Adrenal gland (tissue), 12 donors: Measurements from ENCODE around the gene NAV2. TPM values are rescaled to one million over a fixed set of nuclear protein-coding genes. Genes with fewer than 3 reads are reported as not detected.

ENCODE experiments used
- DNase-seq, 7 donors: peaks; one replicate each; pipeline ENCODE4 v3.0.0-alpha.2; 2019 to 2020
- H3K27ac ChIP-seq, 5 donors: fragments of 200-600 bp; sonication (generic) in 4 of 5; 1 replicate in 3 of 5; 2 replicates in 2 of 5; pipeline versions ENCODE4 v1.5.1 to v1.8.0; 2016 to 2020; ENCODE audit warnings: mild to moderate bottlenecking in 1 of 5
- H3K27me3 ChIP-seq: fragments of 200-600 bp; 2 replicates; pipeline ENCODE4 v1.8.0; 2021
- H3K36me3 ChIP-seq, 2 donors: fragments of 200-600 bp; replicated peaks in 1 of 2; 1 replicate in 1 of 2; 2 replicates in 1 of 2; pipeline versions ENCODE4 v1.5.1 to v1.8.0; 2018 to 2022
- H3K4me1 ChIP-seq, 2 donors: fragments of 200-600 bp; replicated peaks in 1 of 2; 1 replicate in 1 of 2; 2 replicates in 1 of 2; pipeline versions ENCODE4 v1.5.1 to v1.8.0; 2018 to 2021
- H3K4me3 ChIP-seq, 4 donors: fragments of 200-600 bp; sonication (generic) in 3 of 4; one replicate each; pipeline ENCODE4 v1.5.1; 2016 to 2018
- H3K9me3 ChIP-seq, 3 donors: fragments of 200-600 bp; sonication (generic) in 1 of 3; replicated peaks in 1 of 3; 1 replicate in 2 of 3; 2 replicates in 1 of 3; pipeline versions ENCODE4 v1.5.1 to v1.8.0; 2016 to 2021
- POLR2A ChIP-seq, 2 donors: fragments of 450-650 bp; IDR thresholded peaks; one replicate each; pipeline ENCODE4 v1.6.1; 2017; ENCODE audit warnings: antibody characterized with exemption in 2 of 2, mild to moderate bottlenecking in 2 of 2, moderate library complexity in 1 of 2
- WGBS, 4 donors: extraction: QIAGEN DNeasy Blood & Tissue Kit in 2 of 4; methylation state at CpG; one replicate each; pipeline versions ENCODE4 v1.1.5 to v1.1.7; 2013 to 2017; 5-methylcytosine and 5-hydroxymethylcytosine counted together
- intact Hi-C, 2 donors: fragments of 100-400 bp; cut with DNase I; formaldehyde crosslinking; loops; one replicate each; pipeline versions ENCODE4 v1.14.1 to v1.15.0; 2022 to 2023
- polyA plus RNA-seq, 3 donors: library from polyadenylated mRNA; stranded (reverse); fragments of 200-250 nt in 2 of 3; fragments of 350-450 nt in 1 of 3; fragmentation: Illumina TruSeq in 1 of 3; extraction: RNeasy Lipid Tissue Mini Kit (QIAGEN cat#74804) in 1 of 3; gene quantifications; one replicate each; pipeline ENCODE4 v1.2.3, GENCODE V29; 2013 to 2014
- total RNA-seq, 9 donors: library from RNA; depleted of rRNA in 4 of 9; stranded (reverse); fragments of >200 nt in 4 of 9; fragments of 120-200 nt in 1 of 9; fragmentation: NEBNext Ultra II Directional in 1 of 9; extraction: Animal tissue kit (Norgen Biotek cat#: 25700) in 1 of 9; gene quantifications; one replicate each; pipeline versions ENCODE4 v1.1.0 to v1.2.4, GENCODE V29; 2013 to 2023
- TF ChIP-seq, protein P1 (sequence below), 6 experiments: fragments of 450-650 bp in 4 of 6; fragments of 200-600 bp in 2 of 6; sonication (generic) in 1 of 6; IDR thresholded peaks; 1 replicate in 5 of 6; 2 replicates in 1 of 6; pipeline versions ENCODE4 v1.5.1 to v1.8.0; 2016 to 2021; ENCODE audit warnings: antibody characterized with exemption in 6 of 6, mild to moderate bottlenecking in 2 of 6, moderate library complexity in 1 of 6
- donor health status: healthy with polysubstance abuse.
- donor health status: Bipolar disorder and iron deficiency.
- donor health status: DM: yes; HTN: yes; CAD: no.
- donor health status: DM: no; HTN: no; CAD: no.
- donor health status: DM: no; HTN: no; CAD: no.
- donor health status: DM: yes; HTN: yes; CAD: no.

The NAV2 gene
- total and polyA plus RNA-seq, 12 donors: 1.6 to 9.2 (median 5.5) TPM

DNA sequence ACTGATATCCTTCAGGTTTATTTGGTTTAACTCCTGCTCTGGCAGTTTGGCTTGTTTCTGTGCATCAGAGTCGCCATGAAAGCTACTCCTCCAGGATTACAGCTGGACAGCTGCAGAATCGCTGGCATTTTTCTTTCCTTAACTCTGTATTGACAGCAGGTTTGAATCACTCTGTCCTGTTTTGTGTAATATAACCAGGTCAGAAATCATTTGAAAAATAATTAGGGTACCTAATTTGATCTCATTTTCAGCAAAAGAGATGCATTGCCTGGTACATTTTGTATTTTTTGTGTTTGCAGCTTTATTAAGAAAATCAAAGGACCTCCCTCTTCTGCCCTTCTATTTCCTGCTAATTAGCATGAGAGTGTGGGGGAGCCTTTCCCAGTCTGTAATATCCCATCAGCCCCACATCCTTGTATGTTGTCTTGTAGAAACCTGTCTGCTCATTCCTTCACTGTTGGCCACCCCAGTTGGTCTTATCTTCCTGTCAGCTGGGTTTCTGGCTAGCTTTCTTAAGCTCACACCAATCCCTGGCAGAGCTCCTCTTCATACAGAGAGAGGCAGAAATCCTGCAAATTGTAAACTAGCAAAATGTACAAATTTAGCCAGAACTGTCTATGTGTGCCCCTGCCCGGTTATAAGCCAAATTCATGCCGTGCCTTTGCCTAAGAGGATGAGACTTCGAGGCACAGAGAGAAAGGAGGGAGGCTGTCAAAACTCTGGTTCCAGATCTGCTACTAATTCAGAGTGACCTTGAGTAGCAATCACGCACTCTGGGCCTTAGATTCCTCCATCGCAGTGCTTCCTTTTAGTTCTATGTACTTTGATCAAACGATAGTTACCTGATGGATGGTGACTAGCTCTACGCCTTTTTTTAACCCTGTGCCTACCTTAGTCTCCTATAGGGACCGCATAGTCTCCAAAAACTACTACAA, 200.6 kb downstream of the NAV2 start:
- H3K36me3 ChIP-seq: no peaks in the 10 kb centered on the region
- 56 to 64% (median 60%) methylated on average over 10 of the region's 10 CpGs for WGBS, 4 donors
- no peak overlapping the region for H3K27ac ChIP-seq
- intact Hi-C loops: no loop called here
- peaks cover 0 to 10% of the 10 kb centered on the region in 2 donors for H3K4me1 ChIP-seq
- H3K27me3 ChIP-seq: no peaks in the 10 kb centered on the region
- TF ChIP-seq, protein P1, sequence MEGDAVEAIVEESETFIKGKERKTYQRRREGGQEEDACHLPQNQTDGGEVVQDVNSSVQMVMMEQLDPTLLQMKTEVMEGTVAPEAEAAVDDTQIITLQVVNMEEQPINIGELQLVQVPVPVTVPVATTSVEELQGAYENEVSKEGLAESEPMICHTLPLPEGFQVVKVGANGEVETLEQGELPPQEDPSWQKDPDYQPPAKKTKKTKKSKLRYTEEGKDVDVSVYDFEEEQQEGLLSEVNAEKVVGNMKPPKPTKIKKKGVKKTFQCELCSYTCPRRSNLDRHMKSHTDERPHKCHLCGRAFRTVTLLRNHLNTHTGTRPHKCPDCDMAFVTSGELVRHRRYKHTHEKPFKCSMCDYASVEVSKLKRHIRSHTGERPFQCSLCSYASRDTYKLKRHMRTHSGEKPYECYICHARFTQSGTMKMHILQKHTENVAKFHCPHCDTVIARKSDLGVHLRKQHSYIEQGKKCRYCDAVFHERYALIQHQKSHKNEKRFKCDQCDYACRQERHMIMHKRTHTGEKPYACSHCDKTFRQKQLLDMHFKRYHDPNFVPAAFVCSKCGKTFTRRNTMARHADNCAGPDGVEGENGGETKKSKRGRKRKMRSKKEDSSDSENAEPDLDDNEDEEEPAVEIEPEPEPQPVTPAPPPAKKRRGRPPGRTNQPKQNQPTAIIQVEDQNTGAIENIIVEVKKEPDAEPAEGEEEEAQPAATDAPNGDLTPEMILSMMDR (IDR thresholded peaks at IDR 0.05): no peak
- TF ChIP-seq POLR2A (IDR thresholded peaks at IDR 0.05): no peak
- H3K9me3 ChIP-seq: no peaks in the 10 kb centered on the region
- peak in 1 of 7 donors; percentile 14 for DNase-seq
- H3K4me3 ChIP-seq: no peak overlapping the region

GRCh38 chr11:19913893-19914249, 201.2 kb downstream of the NAV2 start:
- TF ChIP-seq, protein P1 (IDR thresholded peaks at IDR 0.05): no peak
- TF ChIP-seq POLR2A (IDR thresholded peaks at IDR 0.05): no peak
- 69 to 94% (median 93%) methylated on average over 3 of the region's 3 CpGs for WGBS, 4 donors
- H3K4me1 ChIP-seq: peaks cover 0 to 10% of the 10 kb centered on the region in 2 donors
- no peaks in the 10 kb centered on the region for H3K36me3 ChIP-seq
- intact Hi-C loops: no loop called here
- H3K27ac ChIP-seq: no peak overlapping the region
- H3K4me3 ChIP-seq: no peak overlapping the region
- DNase-seq: no peak
- no peaks in the 10 kb centered on the region for H3K9me3 ChIP-seq
- H3K27me3 ChIP-seq: no peaks in the 10 kb centered on the region

GRCh38 chr11:19915808-19916207, 203.2 kb downstream of the NAV2 start:
- H3K9me3 ChIP-seq: no peaks in the 10 kb centered on the region
- no peaks in the 10 kb centered on the region for H3K36me3 ChIP-seq
- intact Hi-C loops: no loop called here
- no peaks in the 10 kb centered on the region for H3K27me3 ChIP-seq
- no peak overlapping the region for H3K27ac ChIP-seq
- 88 to 100% (median 95%) methylated on average over 1 of the region's 1 CpG for WGBS, 4 donors
- TF ChIP-seq, protein P1 (IDR thresholded peaks at IDR 0.05): no peak
- TF ChIP-seq POLR2A (IDR thresholded peaks at IDR 0.05): no peak
- H3K4me1 ChIP-seq: peaks cover 0 to 10% of the 10 kb centered on the region in 2 donors
- no peak for DNase-seq
- no peak overlapping the region for H3K4me3 ChIP-seq

GRCh38 chr11:19917069-19917468, 204.4 kb downstream of the NAV2 start:
- Histone ChIP-seq H3K4me3 (no peak overlapping the region), H3K36me3 (no peaks in the 10 kb centered on the region), H3K4me1 (peaks cover 0 to 10% of the 10 kb centered on the region in 2 donors), H3K27ac (no peak overlapping the region), H3K27me3 (no peaks in the 10 kb centered on the region), H3K9me3 (no peaks in the 10 kb centered on the region)
- intact Hi-C loops: no loop called here
- 95 to 100% (median 100%) methylated on average over 1 of the region's 1 CpG for WGBS, 4 donors
- no peak for DNase-seq
- no peak for TF ChIP-seq POLR2A (IDR thresholded peaks at IDR 0.05)
- TF ChIP-seq, protein P1 (IDR thresholded peaks at IDR 0.05): no peak
